SJSA1 (cell line): ENCODE measurements around the gene RC3H2. TPM values are rescaled to one million over a fixed set of nuclear protein-coding genes. Genes with fewer than 3 reads are reported as not detected.
"Not testable (repeated sequence)": the region's sequence is repeated elsewhere in the genome, so short reads cannot be mapped to it uniquely, and the experiment has no call there.

Experiments
- DNase-seq, 2 experiments: peaks; one replicate each; pipeline ENCODE4 v3.0.0-alpha.2; 2015 to 2020; ENCODE audit warnings: low spot score in 2 of 2, low read depth in 1 of 2
- H3K27ac ChIP-seq: fragments of 250-450 bp; sonication (Bioruptor Pico); 2 replicates; pipeline ENCODE4 v1.5.1; 2020; ENCODE audit warnings: mild to moderate bottlenecking, moderate library complexity
- H3K27me3 ChIP-seq: fragments of 250-450 bp; sonication (Bioruptor Pico); replicated peaks from 2 replicates; pipeline ENCODE4 v1.5.1; 2020; ENCODE audit warnings: mild to moderate bottlenecking, moderate library complexity
- H3K36me3 ChIP-seq: fragments of 250-450 bp; sonication (Bioruptor Pico); 2 replicates; pipeline ENCODE4 v1.5.1; 2020; ENCODE audit warnings: mild to moderate bottlenecking
- H3K4me1 ChIP-seq: fragments of 250-450 bp; sonication (Bioruptor Pico); replicated peaks from 2 replicates; pipeline ENCODE4 v1.6.1; 2021; ENCODE audit warnings: mild to moderate bottlenecking
- H3K4me3 ChIP-seq: fragments of 250-450 bp; sonication (Bioruptor Pico); 2 replicates; pipeline ENCODE4 v1.5.1; 2020; ENCODE audit warnings: mild to moderate bottlenecking
- H3K9me3 ChIP-seq: fragments of 250-450 bp; sonication (Bioruptor Pico); replicated peaks from 2 replicates; pipeline ENCODE4 v1.5.1; 2020; ENCODE audit warnings: mild to moderate bottlenecking
- total RNA-seq: library from RNA; depleted of rRNA; stranded (reverse); fragments of >200 nt; shearing (Covaris generic); gene quantifications from 2 replicates; pipeline ENCODE4 v1.2.3, GENCODE V29; 2014

RC3H2 gene
- total RNA-seq, 1 experiment from 2014 or later: 41.1 TPM

DNA sequence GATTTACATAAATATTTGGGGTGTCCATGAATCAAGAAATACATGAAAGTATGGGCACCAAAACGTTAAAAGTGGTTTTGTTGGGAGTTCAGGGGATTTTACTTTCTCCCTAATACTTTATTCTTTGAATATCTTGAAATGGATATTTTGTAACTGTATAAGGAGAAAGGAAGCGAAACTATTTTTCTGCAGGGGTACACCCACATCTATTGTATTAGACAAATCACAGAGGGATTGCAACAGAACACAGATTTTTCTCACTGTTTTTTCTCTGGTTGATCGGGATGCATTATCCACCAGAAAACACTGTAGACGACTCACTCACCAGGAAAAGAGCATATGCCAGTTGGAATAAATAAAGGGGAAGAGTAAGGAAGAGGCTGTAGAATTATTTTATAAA lies 34.4 kb upstream of the RC3H2 start:
- no peak overlapping the region for H3K27ac ChIP-seq
- H3K4me3 ChIP-seq: no peak overlapping the region
- H3K36me3 ChIP-seq: peaks cover 30% of the 10 kb centered on the region
- H3K27me3 ChIP-seq: no peaks in the 10 kb centered on the region
- peaks cover 13% of the 10 kb centered on the region for H3K4me1 ChIP-seq
- DNase-seq: no peak
- no peaks in the 10 kb centered on the region for H3K9me3 ChIP-seq

DNA sequence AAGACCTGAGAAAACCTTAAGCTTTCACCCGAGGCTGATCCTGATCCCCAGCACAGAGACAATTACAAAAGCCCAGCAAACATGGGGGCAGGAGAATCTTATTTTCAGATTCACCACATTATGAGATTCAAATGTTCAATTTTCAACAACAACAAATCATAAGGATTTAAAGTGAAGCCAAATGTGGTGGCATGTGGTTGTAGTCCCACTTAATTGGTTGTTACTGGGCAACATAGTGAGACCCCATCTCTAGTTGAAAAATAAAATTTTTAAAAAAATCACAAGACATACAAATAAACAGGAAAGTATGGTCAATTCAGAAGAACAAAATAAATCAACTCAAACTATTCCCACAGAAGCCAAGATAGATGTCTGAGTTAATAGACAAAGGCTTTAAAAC lies 31.7 kb upstream of the RC3H2 start:
- H3K27ac ChIP-seq: no peak overlapping the region
- DNase-seq: no peak
- H3K4me3 ChIP-seq: no peak overlapping the region
- H3K36me3 ChIP-seq: peaks cover 30% of the 10 kb centered on the region
- peaks cover 12% of the 10 kb centered on the region for H3K4me1 ChIP-seq
- H3K27me3 ChIP-seq: no peaks in the 10 kb centered on the region
- no peaks in the 10 kb centered on the region for H3K9me3 ChIP-seq

DNA sequence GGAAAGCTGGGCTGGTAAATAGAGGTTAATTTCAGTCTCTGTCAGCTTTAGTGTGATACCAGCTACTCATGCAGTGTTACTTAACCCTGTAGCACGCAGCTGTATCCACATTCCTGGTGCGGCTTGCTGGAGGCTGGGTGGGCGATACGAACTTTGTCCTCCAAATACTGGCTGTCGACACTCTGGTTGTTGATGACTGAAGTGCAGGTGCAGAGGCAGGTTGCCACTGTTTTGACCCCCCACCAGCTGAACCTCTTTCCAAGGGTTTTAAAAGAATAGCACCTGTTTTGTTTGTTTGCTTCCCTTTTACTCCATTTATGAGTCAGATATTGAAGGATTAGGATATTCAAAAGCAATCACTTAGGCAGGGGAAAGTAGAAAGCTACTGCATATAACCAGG lies 31.3 kb upstream of the RC3H2 start:
- DNase-seq: no peak
- Histone ChIP-seq H3K4me3 (no peak overlapping the region), H3K27ac (no peak overlapping the region), H3K27me3 (no peaks in the 10 kb centered on the region), H3K9me3 (no peaks in the 10 kb centered on the region), H3K4me1 (peaks cover 9% of the 10 kb centered on the region), H3K36me3 (peaks cover 30% of the 10 kb centered on the region)

DNA sequence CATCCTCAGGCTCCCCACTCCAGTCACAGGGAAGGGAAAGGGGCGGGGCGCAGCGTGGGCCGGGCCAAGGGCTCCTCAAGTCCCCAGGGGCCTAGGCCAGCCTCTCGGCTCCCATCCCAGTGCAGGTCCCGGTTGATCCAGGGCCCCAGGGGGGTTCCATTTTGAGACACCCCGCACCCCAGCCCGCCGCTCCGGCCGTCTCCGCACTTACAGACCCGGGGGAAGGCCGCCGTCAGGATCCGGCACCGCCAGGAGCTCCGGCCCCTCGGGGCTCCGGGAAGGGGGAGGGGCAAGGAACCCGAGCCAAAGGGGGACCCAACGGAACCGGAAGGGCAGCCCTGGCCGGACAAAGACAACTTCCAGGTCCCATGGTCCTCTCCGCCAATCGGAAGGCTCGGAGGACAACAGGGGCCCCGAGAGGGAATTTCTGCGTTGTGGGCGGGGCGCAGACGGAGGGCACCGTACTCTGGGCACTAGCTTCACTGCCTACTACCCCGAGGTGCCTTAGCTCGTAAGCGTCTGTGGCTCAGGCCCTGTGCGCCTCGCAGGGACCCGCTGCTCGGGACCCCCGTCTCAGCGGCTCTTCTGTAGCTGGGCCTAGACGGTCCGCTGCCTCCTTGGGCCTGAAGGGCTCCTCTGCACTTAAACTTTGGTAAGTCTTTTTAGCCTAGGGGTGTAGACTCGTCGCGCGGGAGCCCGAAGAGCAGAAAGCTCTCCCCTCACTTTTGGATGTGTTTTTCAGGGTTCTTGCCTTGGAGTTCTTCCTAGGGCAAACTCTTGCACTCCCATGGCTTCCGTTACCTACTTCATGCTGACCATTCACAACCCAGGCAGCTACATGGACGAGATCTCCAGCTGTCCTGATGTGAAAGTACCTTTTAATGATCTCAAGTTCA lies 26.3 kb upstream of the RC3H2 start, which contains the start of gene ZBTB26:
TSS of gene ZBTB26 (minus strand) at position 287 of the 896 bp plus-strand sequence. CDS start 11,578 bp downstream, outside the sequence.
- Histone ChIP-seq H3K4me1 (peaks cover 12% of the 10 kb centered on the region), H3K36me3 (peaks cover 6% of the 10 kb centered on the region), H3K27me3 (no peaks in the 10 kb centered on the region), H3K27ac (peak within 1 kb of the TSS; percentile 49), H3K4me3 (peak within 1 kb of the TSS; percentile 73), H3K9me3 (no peaks in the 10 kb centered on the region)
- peak; percentile 93 for DNase-seq

DNA sequence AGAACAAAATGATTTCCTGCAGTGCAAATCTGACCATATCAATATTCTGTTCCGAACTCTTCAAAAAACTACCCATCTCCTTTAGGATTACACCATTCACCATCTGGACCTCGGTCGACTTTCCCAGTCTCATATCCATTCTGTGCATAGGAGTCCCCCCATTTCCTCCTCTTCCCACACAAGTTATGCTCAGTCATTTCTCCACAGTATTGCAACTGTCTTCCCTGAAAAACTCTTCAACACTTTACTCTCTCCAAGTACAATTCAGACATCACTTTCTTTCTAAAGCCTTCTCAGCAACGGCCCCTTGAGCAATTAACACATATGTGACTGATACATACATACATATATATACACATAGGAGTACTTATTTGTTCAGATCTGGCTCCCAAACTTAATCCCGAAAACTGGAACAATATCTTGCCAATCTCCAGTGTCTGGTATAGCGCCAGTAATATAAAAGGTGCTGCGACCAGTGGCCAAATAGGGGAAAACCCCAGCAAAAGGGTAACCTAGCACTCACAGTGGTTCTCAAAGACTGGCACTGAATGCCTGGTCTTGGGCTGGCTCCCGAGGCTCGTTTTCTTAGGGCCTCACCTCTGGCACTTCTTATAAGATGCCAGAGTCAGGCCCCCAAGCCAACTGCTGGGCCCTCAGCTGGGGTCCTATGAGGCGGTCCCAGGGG lies 25.5 kb upstream of the RC3H2 start:
- Histone ChIP-seq H3K4me1 (peaks cover 12% of the 10 kb centered on the region), H3K27ac (peak overlapping the region; percentile 49), H3K36me3 (peaks cover 6% of the 10 kb centered on the region; the same call in 1 of the 2 replicates), H3K4me3 (peak overlapping the region; percentile 73), H3K9me3 (no peaks in the 10 kb centered on the region), H3K27me3 (no peaks in the 10 kb centered on the region)
- DNase-seq: no peak

DNA sequence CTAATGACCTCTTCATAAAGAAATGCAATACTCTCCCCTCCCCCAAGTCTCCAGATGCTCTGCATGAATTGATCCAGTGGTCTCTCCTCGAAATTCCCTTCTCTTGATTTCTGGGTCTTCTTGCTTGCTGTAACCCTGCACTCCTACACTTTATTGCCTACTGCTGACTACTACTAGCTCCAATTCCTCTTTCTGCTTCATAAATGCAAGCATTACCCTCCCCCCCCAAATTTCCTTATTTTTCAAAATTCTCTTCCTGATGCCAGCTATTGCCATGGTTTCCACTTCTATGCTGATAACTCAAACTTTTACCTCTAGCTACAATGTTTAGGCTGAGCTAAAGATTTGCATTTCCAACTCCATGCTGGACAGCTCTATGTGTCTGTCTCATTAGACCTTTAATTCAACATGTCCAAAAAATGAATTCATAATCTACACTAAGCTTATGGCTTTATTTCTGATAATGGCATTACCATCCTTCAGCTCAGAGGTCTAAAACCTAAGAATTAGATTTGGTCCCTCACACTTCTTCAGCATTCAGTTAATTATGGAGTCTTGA lies 24.7 kb upstream of the RC3H2 start:
- Histone ChIP-seq H3K36me3 (peaks cover 6% of the 10 kb centered on the region; the same call in 1 of the 2 replicates), H3K4me3 (no peak overlapping the region), H3K9me3 (no peaks in the 10 kb centered on the region), H3K27ac (no peak overlapping the region), H3K4me1 (peaks cover 12% of the 10 kb centered on the region), H3K27me3 (no peaks in the 10 kb centered on the region)
- DNase-seq: no peak

DNA sequence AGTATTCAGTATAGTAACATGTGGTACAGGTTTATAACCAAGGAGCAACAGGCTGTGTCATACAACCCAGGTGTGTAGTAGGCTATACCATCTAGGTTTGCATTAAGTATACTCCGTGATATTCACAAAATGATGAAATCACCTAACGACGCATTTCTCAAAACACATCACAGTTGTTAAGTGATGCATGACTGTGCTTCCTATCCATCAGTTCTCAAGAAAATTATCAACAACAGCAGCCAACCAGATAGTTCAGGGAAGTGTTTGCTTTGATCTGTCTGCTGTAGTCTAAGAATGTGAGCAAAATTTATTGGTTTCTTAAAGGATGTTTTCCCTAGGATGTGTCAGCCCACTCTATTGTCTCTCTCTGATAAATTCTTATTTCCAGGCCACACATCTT lies 18.8 kb upstream of the RC3H2 start:
- Histone ChIP-seq H3K4me3 (no peak overlapping the region), H3K27me3 (no peaks in the 10 kb centered on the region), H3K36me3 (peaks cover 28% of the 10 kb centered on the region), H3K27ac (no peak overlapping the region), H3K4me1 (no peaks in the 10 kb centered on the region), H3K9me3 (no peaks in the 10 kb centered on the region)
- DNase-seq: no peak

DNA sequence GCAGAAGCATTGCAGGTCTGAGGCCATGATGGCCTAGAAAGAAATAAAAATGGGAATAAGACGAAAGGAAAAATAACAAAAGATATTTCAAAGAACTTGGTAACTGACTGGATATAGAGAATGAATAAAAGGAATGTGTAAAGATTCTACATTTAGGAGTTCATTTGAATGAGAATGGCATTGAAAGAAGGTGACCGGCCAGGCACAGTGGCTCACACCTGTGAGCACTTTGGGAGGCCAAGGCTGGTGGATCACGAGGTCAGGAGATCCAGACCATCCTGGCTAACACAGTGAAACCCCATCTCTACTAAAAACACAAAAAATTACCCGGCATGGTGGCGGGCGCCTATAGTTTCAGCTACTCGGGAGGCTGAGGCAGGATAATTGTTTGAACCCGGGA lies 17.6 kb upstream of the RC3H2 start:
- Histone ChIP-seq H3K27ac (no peak overlapping the region), H3K4me1 (no peaks in the 10 kb centered on the region), H3K27me3 (no peaks in the 10 kb centered on the region), H3K36me3 (peaks cover 26% of the 10 kb centered on the region), H3K4me3 (no peak overlapping the region), H3K9me3 (no peaks in the 10 kb centered on the region)
- no peak for DNase-seq

DNA sequence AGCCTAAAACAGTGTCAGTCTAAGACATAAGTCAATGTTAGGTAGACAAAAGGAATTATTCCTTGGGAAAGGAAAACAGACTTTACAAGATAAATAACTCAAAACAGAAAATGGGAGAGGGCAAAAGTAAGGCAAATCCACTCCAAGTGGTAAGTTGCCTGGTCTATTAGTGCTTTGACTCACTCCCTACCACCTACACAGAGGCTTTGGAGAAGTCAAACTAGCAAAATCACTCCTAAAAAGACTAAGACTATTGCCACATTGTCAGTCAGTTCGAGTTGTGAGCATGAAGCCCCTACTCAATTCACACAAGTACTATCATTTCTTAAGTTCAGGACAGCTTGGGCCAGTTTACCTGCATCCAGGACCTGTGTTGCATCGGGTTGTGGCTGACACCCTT lies 13.2 kb upstream of the RC3H2 start:
- Histone ChIP-seq H3K4me3 (no peak overlapping the region), H3K36me3 (peaks cover 28% of the 10 kb centered on the region), H3K4me1 (peaks cover 4% of the 10 kb centered on the region; the same call in 1 of the 2 replicates), H3K9me3 (no peaks in the 10 kb centered on the region), H3K27ac (no peak overlapping the region), H3K27me3 (no peaks in the 10 kb centered on the region)
- DNase-seq: no peak

DNA sequence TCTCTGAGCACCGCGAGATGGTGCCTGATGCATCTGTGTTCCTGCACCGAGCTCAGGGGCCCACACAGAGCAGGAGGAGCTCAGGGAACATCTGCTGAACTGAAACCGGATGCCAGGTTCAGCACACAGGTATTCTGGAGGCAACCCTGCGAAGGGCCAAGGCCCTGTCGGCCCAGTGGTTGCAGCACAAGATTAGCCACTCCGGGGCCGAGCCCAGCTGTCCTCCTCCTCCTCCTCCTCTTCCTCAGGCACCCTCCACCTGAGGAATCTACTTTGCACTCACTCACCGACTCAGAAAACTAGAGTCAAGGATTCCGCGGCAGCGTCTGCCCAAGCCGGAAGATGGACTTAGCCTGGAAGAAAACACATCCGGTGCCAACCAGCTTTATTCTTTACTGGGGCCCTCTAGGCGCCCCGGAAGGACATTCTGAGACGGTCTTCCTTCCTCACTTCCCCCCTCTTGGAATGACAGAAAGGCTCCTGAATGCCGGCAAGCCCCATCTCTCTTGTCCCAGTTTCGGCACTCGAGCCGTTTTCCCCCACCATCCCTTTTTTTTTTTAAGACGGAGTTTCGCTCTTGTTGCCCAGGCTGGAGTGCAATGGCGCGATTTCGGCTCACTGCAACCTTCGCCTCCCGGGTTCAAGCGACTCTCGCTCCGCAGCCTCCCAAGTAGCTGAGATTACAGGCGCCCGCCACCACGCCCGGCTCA lies 8.0 kb upstream of the RC3H2 start, which contains the start of gene ZBTB6:
TSS of gene ZBTB6 (minus strand) at position 360 of the 710 bp plus-strand sequence. CDS start 1,251 bp downstream, outside the sequence.
- no peaks in the 10 kb centered on the region for H3K27me3 ChIP-seq
- peak within 1 kb of the TSS; percentile 51 for H3K27ac ChIP-seq
- peak within 1 kb of the TSS; percentile 56 for H3K4me3 ChIP-seq
- H3K9me3 ChIP-seq: no peaks in the 10 kb centered on the region
- peaks cover 28% of the 10 kb centered on the region for H3K36me3 ChIP-seq
- peaks cover 9% of the 10 kb centered on the region for H3K4me1 ChIP-seq
- peak; percentile 70 to 78 for DNase-seq

DNA sequence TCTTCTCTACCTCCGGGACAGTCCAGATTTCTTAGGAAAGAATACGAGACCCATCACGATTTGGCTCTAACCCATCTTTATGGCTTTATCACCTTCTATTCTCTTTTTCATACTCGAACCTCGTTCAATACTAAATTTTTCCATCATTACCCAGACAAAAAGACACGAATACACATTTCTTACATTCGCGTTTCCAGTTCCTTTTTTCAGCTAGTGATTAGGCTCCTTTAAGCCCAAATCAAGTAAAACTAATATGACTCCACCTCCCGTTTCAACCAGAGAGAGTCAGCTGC lies 7.5 kb upstream of the RC3H2 start:
- no peaks in the 10 kb centered on the region for H3K27me3 ChIP-seq
- no peak for DNase-seq
- H3K4me3 ChIP-seq: peak overlapping the region; percentile 56
- H3K36me3 ChIP-seq: peaks cover 28% of the 10 kb centered on the region
- H3K4me1 ChIP-seq: peaks cover 9% of the 10 kb centered on the region
- H3K27ac ChIP-seq: peak overlapping the region; percentile 51
- no peaks in the 10 kb centered on the region for H3K9me3 ChIP-seq

DNA sequence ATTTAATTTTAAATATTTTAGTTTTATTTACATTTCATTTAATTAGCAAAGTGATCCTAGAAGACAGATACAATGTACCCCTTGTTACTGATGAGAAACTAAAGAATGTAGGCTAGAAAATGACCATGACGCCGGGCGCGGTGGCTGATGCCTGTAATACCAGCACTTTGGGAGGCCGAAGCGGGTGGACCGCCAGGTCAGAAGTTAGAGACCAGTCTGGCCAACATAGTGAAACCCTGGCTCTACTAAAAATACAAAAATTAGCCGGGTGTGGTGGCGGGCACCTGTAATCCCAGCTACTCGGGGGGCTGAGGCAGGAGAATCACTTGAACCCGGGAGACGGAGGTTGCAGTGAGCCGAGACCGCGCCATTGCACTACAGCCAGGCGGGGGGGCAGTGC lies 963 bp upstream of the RC3H2 start:
- not testable (repeated sequence) for H3K9me3 ChIP-seq

DNA sequence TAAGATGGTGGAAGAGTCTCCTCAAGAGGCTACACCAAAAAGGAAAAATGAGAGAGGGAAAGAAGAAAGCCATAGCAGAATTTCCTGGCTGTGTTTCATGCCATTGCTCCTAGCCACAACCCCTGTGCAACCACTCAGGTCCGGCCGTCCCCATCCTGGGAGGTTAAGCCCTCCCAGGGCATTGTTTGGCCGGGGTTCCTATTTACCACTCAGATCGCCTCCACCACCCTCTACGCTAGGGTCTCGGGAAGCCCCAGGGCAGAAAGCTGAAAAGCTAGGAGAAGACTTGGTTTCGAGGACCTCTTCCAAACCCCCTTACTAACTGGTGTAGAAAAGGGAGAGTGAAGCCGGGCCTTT lies 715 bp downstream of the RC3H2 start:
- H3K9me3 ChIP-seq: no peaks in the 10 kb centered on the region
- H3K4me3 ChIP-seq: peak overlapping the region; percentile 81
- H3K27ac ChIP-seq: peak overlapping the region; percentile 63
- H3K4me1 ChIP-seq: peaks cover 7% of the 10 kb centered on the region; the same call in 1 of the 2 replicates
- peaks cover 10% of the 10 kb centered on the region for H3K36me3 ChIP-seq
- H3K27me3 ChIP-seq: no peaks in the 10 kb centered on the region
- peak; percentile 56 to 69 for DNase-seq

More for the DNA sequence above, 963 bp upstream of the RC3H2 start:
- H3K4me3 ChIP-seq, H3K27ac ChIP-seq, H3K4me1 ChIP-seq, DNase-seq, H3K27me3 ChIP-seq: not testable (repeated sequence)
- peaks cover 27% of the 10 kb centered on the region for H3K36me3 ChIP-seq
